K562 (cell line): Measurements from ENCODE around the gene TMEM184B. TPM values are rescaled to one million over a fixed set of nuclear protein-coding genes. Genes with fewer than 3 reads are reported as not detected.

ENCODE experiments used
- ATF1 ChIP-seq, 2 experiments: fragments of 450-650 bp in 1 of 2; IDR thresholded peaks; 2 replicates each; pipeline ENCODE4 v1.6.1; 2016; ENCODE audit warnings: missing compliant biosample characterization in 1 of 2, missing genetic modification characterization in 1 of 2
- CBX5 ChIP-seq: IDR thresholded peaks from 2 replicates; pipeline ENCODE4 v1.6.1; 2014; ENCODE audit warnings: low read depth, borderline replicate concordance
- CHD1 ChIP-seq: fragments of 200-600 bp; sonication (generic); IDR thresholded peaks from one replicate; pipeline ENCODE4 v1.6.1; 2012; ENCODE audit warnings: mild to moderate bottlenecking, moderate library complexity, low read length, inconsistent platforms
- DIDO1 ChIP-seq: fragments of 450-650 bp; IDR thresholded peaks from 2 replicates; pipeline ENCODE4 v1.6.1; 2016; ENCODE audit warnings: low read depth, missing biosample characterization, missing genetic modification characterization
- DPF2 ChIP-seq: fragments of 450-650 bp; IDR thresholded peaks from 2 replicates; pipeline ENCODE4 v1.6.1; 2016
- FOXJ2 ChIP-seq: fragments of 200-800 bp; sonication (Bioruptor generic); IDR thresholded peaks from 2 replicates; pipeline ENCODE4 v1.6.1; 2016; ENCODE audit warnings: missing genetic modification characterization, missing compliant biosample characterization
- IFI16 ChIP-seq: fragments of 250-450 bp; sonication (Bioruptor Pico); IDR thresholded peaks from 2 replicates; pipeline ENCODE4 v2.1.2; 2022; ENCODE audit warnings: mild to moderate bottlenecking, inconsistent platforms
- ILF3 ChIP-seq: fragments of 450-650 bp; IDR thresholded peaks from 2 replicates; pipeline ENCODE4 v1.6.1; 2018; ENCODE audit warnings: antibody characterized with exemption, mild to moderate bottlenecking, moderate library complexity, borderline replicate concordance
- KDM5B ChIP-seq: fragments of 200-600 bp; sonication (generic); IDR thresholded peaks from 2 replicates; pipeline ENCODE4 v1.6.1; 2012; ENCODE audit warnings: low read depth, mild to moderate bottlenecking, moderate library complexity, low read length, control low read depth, inconsistent platforms; ENCODE audit not compliant: insufficient replicate concordance
- LCOR ChIP-seq: sonication (generic); formaldehyde crosslinking; IDR thresholded peaks from 2 replicates; pipeline ENCODE4 v1.8.0; 2022; ENCODE audit warnings: mild to moderate bottlenecking, missing genetic modification reagents
- MTF1 ChIP-seq: fragments of 250-450 bp; sonication (Bioruptor Pico); IDR thresholded peaks from 2 replicates; pipeline ENCODE4 v1.9.0; 2021; ENCODE audit warnings: moderate library complexity, mild to moderate bottlenecking, inconsistent platforms, borderline replicate concordance
- NFIX ChIP-seq: fragments of 250-450 bp; sonication (Bioruptor Pico); IDR thresholded peaks from 2 replicates; pipeline ENCODE4 v1.4.0; 2020; ENCODE audit warnings: low read depth, mild to moderate bottlenecking, moderate library complexity
- NR2C2 ChIP-seq, 2 experiments: fragments of 200-800 bp in 1 of 2; sonication (Bioruptor generic) in 1 of 2; sonication (generic) in 1 of 2; formaldehyde crosslinking in 1 of 2; IDR thresholded peaks; 2 replicates each; pipeline versions ENCODE4 v1.6.1 to v1.8.0; 2016 to 2022; ENCODE audit warnings: mild to moderate bottlenecking in 1 of 2, missing compliant biosample characterization in 1 of 2, missing genetic modification characterization in 1 of 2, missing genetic modification reagents in 1 of 2
- POLR3A ChIP-seq: IDR thresholded peaks from 2 replicates; pipeline ENCODE4 v1.6.1; 2011; ENCODE audit warnings: borderline replicate concordance, mild to moderate bottlenecking, moderate library complexity; ENCODE audit not compliant: insufficient read length, insufficient read depth; ENCODE audit errors: extremely low read depth
- RB1 ChIP-seq: fragments of 450-650 bp; IDR thresholded peaks from 2 replicates; pipeline ENCODE4 v1.6.1; 2017; ENCODE audit warnings: low read depth, mild to moderate bottlenecking
- RBM15 ChIP-seq: fragments of 200-400 bp; formaldehyde crosslinking; IDR thresholded peaks from 2 replicates; pipeline ENCODE4 v1.6.1; 2018; ENCODE audit warnings: mild to moderate bottlenecking, low read length, moderate library complexity; ENCODE audit not compliant: insufficient read depth
- RBM25 ChIP-seq: fragments of 200-400 bp; formaldehyde crosslinking; IDR thresholded peaks from 2 replicates; pipeline ENCODE4 v1.6.1; 2018; ENCODE audit warnings: low read length, low read depth, moderate library complexity; ENCODE audit not compliant: severe bottlenecking
- SMARCA4 ChIP-seq: fragments of 450-650 bp; IDR thresholded peaks from 2 replicates; pipeline ENCODE4 v1.6.1; 2016
- SPI1 ChIP-seq: IDR thresholded peaks from 2 replicates; pipeline ENCODE4 v1.6.1; 2011; ENCODE audit warnings: low read depth, low read length, control low read depth, borderline replicate concordance
- SRSF1 ChIP-seq: fragments of 200-400 bp; formaldehyde crosslinking; IDR thresholded peaks from 2 replicates; pipeline ENCODE4 v1.6.1; 2017; ENCODE audit warnings: mild to moderate bottlenecking, low read depth, low read length, moderate library complexity
- STAT5B ChIP-seq: fragments of 250-450 bp; sonication (Bioruptor Pico); IDR thresholded peaks from 2 replicates; pipeline ENCODE4 v1.8.0; 2021; ENCODE audit warnings: mild to moderate bottlenecking, inconsistent platforms
- SUPT5H ChIP-seq: fragments of 450-650 bp; IDR thresholded peaks from 2 replicates; pipeline ENCODE4 v1.6.1; 2016
- ZBED1 ChIP-seq: IDR thresholded peaks from 2 replicates; pipeline ENCODE4 v1.6.1; 2014
- ZBTB8A ChIP-seq: fragments of 450-650 bp; IDR thresholded peaks from 2 replicates; pipeline ENCODE4 v1.6.1; 2018; ENCODE audit warnings: mild to moderate bottlenecking, moderate library complexity; ENCODE audit not compliant: partially characterized antibody
- ZC3H8 ChIP-seq: fragments of 450-650 bp; IDR thresholded peaks from 2 replicates; pipeline ENCODE4 v1.6.1; 2017
- ZNF175 ChIP-seq: fragments of 200-800 bp; sonication (Bioruptor generic); IDR thresholded peaks from 2 replicates; pipeline ENCODE4 v1.6.1; 2016; ENCODE audit warnings: low read depth, mild to moderate bottlenecking, missing genetic modification characterization, missing compliant biosample characterization
- ZNF224 ChIP-seq: sonication (generic); formaldehyde crosslinking; IDR thresholded peaks from 2 replicates; pipeline ENCODE4 v1.8.0; 2022; ENCODE audit warnings: mild to moderate bottlenecking, missing genetic modification reagents
- ZNF253 ChIP-seq: fragments of 250-450 bp; sonication (Bioruptor Pico); conservative IDR thresholded peaks from 2 replicates; pipeline ENCODE4 v1.6.1; 2021; ENCODE audit warnings: mild to moderate bottlenecking
- polyA plus RNA-seq, 8 experiments: library from polyadenylated mRNA; depleted of rRNA in 4 of 8; stranded (reverse) in 5 of 8; unstranded in 3 of 8; fragments of >200 nt; fragmentation: Nextera tagmentation in 2 of 8; fragmentation: Illumina TruSeq in 1 of 8; extraction: Ambion mirVana in 2 of 8; extraction: Trizol in 1 of 8; gene quantifications; 2 replicates each; pipeline versions ENCODE4 v1.2.1 to v1.2.3, GENCODE V29; 2011 to 2014; ENCODE audit warnings: inconsistent platforms in 1 of 8, missing spikeins in 1 of 8
- total RNA-seq, 7 experiments: library from RNA; depleted of rRNA in 6 of 7; stranded (reverse); fragments of >200 nt in 6 of 7; fragmentation: Illumina TruSeq in 2 of 7; extraction: Trizol in 2 of 7; gene quantifications; 2 replicates each; pipeline versions ENCODE4 v1.2.1 to v1.2.3, GENCODE V29; 2011 to 2021; ENCODE audit warnings: low replicate concordance in 1 of 7
- TF ChIP-seq, protein P1 (sequence below): sonication (generic); IDR thresholded peaks from 2 replicates; pipeline ENCODE4 v1.6.1; 2016
- TF ChIP-seq, protein P2 (sequence below): fragments of 450-650 bp; formaldehyde crosslinking; IDR thresholded peaks from 2 replicates; pipeline ENCODE4 v1.4.0; 2020; ENCODE audit warnings: mild to moderate bottlenecking, moderate library complexity

The TMEM184B gene
- total and polyA plus RNA-seq, 9 of the 15 experiments (the other 6 are each of a cell fraction or from before 2014, with no cell fraction given) = 0.31 to 25.1 (median 6.2) TPM

DNA sequence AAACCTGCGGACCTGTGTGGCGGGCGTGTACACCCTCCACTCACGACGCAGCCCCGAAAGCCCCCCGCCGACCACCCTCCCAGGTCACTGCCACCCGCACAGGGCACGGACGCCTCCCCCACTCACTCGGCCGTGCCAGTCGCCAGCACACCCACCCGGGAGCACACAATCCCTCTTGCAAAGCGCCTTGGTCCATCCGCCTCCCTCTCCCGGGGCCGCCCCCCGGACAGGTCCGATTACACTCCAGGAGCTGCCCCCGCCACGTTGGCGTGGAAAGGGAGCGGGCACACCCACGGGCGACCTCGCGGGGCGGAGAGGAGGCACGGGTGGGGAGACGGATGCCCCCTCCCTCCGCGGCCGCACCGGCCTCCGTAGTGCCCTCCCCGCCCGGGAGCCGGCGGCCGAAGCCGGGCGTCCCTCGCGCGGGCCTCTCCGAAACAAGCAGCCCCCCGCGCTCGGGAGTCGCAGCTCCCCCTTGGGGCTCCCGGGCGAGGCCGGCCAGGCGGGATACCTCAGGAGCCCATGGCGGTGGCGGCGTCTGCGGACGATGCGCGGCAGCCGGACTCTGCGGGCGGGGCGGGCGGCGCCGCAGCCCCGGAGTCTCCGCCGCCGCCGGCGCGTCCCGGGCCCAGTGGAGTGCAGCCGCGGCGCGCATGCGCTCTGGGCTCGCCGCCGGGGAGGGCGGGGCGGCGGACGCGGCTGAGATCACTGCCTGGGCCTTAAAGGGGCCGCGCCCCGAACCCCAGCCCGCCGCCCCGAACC is at the start of gene TMEM184B (continued):
- TF ChIP-seq NR2C2 (CRISPR knock-in tag; IDR thresholded peaks at IDR 0.05) (no peak), NR2C2 (tag; IDR thresholded peaks at IDR 0.05) (no peak), MTF1 (no peak), ZBTB8A (no peak), IFI16 (CRISPR knock-in tag) (no peak), SUPT5H (no peak), LCOR (CRISPR knock-in tag) (no peak), RBM15 (no peak), ZNF253 (no peak), ZNF224 (CRISPR knock-in tag) (no peak), KDM5B (peak; percentile 46), SPI1 (no peak), FOXJ2 (tag) (no peak), ZNF175 (CRISPR knock-in tag) (no peak), CHD1 (no peak), ATF1 (CRISPR knock-in tag; IDR thresholded peaks at IDR 0.05) (no peak), ATF1 (tag; IDR thresholded peaks at IDR 0.05) (no peak), SMARCA4 (no peak), RB1 (0 out of 2 replicates have a peak, but pooled peaks have one; percentile 40), ZC3H8 (no peak), ILF3 (no peak), CBX5 (no peak), DPF2 (no peak), POLR3A (no peak), DIDO1 (no peak), ZBED1 (no peak), NFIX (CRISPR knock-in tag) (no peak), RBM25 (no peak), STAT5B (CRISPR knock-in tag) (no peak), SRSF1 (no peak)
- TF ChIP-seq, protein P1, sequence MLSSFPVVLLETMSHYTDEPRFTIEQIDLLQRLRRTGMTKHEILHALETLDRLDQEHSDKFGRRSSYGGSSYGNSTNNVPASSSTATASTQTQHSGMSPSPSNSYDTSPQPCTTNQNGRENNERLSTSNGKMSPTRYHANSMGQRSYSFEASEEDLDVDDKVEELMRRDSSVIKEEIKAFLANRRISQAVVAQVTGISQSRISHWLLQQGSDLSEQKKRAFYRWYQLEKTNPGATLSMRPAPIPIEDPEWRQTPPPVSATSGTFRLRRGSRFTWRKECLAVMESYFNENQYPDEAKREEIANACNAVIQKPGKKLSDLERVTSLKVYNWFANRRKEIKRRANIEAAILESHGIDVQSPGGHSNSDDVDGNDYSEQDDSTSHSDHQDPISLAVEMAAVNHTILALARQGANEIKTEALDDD = no peak
- TF ChIP-seq, protein P2, sequence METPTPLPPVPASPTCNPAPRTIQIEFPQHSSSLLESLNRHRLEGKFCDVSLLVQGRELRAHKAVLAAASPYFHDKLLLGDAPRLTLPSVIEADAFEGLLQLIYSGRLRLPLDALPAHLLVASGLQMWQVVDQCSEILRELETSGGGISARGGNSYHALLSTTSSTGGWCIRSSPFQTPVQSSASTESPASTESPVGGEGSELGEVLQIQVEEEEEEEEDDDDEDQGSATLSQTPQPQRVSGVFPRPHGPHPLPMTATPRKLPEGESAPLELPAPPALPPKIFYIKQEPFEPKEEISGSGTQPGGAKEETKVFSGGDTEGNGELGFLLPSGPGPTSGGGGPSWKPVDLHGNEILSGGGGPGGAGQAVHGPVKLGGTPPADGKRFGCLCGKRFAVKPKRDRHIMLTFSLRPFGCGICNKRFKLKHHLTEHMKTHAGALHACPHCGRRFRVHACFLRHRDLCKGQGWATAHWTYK (CRISPR knock-in tag) = no peak
